H1 (cell line): ENCODE data around the gene TRIM7. TPM values are rescaled to one million over a fixed set of nuclear protein-coding genes. Genes with fewer than 3 reads are reported as not detected.

Experiments
- CTCF ChIA-PET: fragments of 300-600 bp; sonication (Branson Sonifier 250); formaldehyde crosslinking; loops from one replicate; lab custom pipeline; 2021; ENCODE audit not compliant: partially characterized antibody; lab: Charles Lee
- POLR2A ChIA-PET: fragments of 300-600 bp; sonication (Branson Sonifier 250); formaldehyde crosslinking; loops from one replicate; lab custom pipeline; 2021; ENCODE audit warnings: inconsistent platforms; ENCODE audit not compliant: partially characterized antibody; lab: Charles Lee
- DNase-seq, 2 experiments: peaks; one replicate each; pipeline versions ENCODE4 v3.0.0 to v3.0.0-alpha.2; 2010 to 2022; ENCODE audit warnings: low spot score in 2 of 2, low read depth in 1 of 2, mixed read lengths in 1 of 2
- FAIRE-seq: peaks from 2 replicates; lab custom pipeline; 2011; peaks lifted over from hg19 to GRCh38; lab: Jason Lieb, UNC
- H2AFZ ChIP-seq: 2 replicates; pipeline ENCODE4 v1.8.1; 2012; ENCODE audit warnings: low read length, inconsistent platforms
- H2AK5ac ChIP-seq: 2 replicates; pipeline ENCODE4 v1.6.1; 2013; ENCODE audit warnings: low read depth, low read length
- H2BK120ac ChIP-seq: replicated peaks from 2 replicates; pipeline ENCODE3; 2013; ENCODE audit warnings: low read depth, low read length, inconsistent platforms
- H2BK12ac ChIP-seq: 2 replicates; pipeline ENCODE4 v1.6.1; 2013; ENCODE audit warnings: low read depth, low read length
- H2BK15ac ChIP-seq: 2 replicates; pipeline ENCODE4 v1.6.1; 2013; ENCODE audit warnings: low read length
- H2BK20ac ChIP-seq: 2 replicates; pipeline ENCODE4 v1.6.1; 2013; ENCODE audit warnings: low read length
- H2BK5ac ChIP-seq: 2 replicates; pipeline ENCODE4 v1.6.1; 2013; ENCODE audit warnings: low read depth, low read length
- H3K14ac ChIP-seq: 2 replicates; pipeline ENCODE4 v1.6.1; 2013; ENCODE audit warnings: inconsistent platforms; ENCODE audit not compliant: insufficient read length
- H3K18ac ChIP-seq: 2 replicates; pipeline ENCODE4 v1.6.1; 2013; ENCODE audit warnings: low read length; ENCODE audit errors: extremely low read depth
- H3K23ac ChIP-seq: 2 replicates; pipeline ENCODE4 v1.6.1; 2013; ENCODE audit warnings: inconsistent platforms; ENCODE audit not compliant: insufficient read length
- H3K23me2 ChIP-seq: 2 replicates; pipeline ENCODE4 v1.6.1; 2013; ENCODE audit warnings: low read depth, low read length
- H3K27ac ChIP-seq: 2 replicates; pipeline ENCODE4 v1.6.1; 2011; ENCODE audit warnings: low read depth, low read length, inconsistent platforms
- H3K27me3 ChIP-seq, 4 experiments: replicated peaks in 1 of 4; 1 replicate in 1 of 4; 2 replicates in 3 of 4; pipeline versions ENCODE4 v1.6.1 to v1.8.1; 2011 to 2013; ENCODE audit warnings: low read length in 3 of 4, mild to moderate bottlenecking in 3 of 4, inconsistent platforms in 2 of 4, mixed read lengths in 2 of 4, moderate library complexity in 1 of 4; ENCODE audit not compliant: control insufficient read depth in 3 of 4, insufficient read depth in 3 of 4; ENCODE audit errors: extremely low read depth in 1 of 4
- H3K36me3 ChIP-seq, 4 experiments: 2 replicates each; pipeline versions ENCODE4 v1.6.1 to v1.8.1; 2011 to 2013; ENCODE audit warnings: mild to moderate bottlenecking in 4 of 4, low read length in 3 of 4, moderate library complexity in 2 of 4, control low read depth in 1 of 4, inconsistent platforms in 1 of 4; ENCODE audit not compliant: insufficient read depth in 4 of 4, control insufficient read depth in 2 of 4
- H3K4ac ChIP-seq: replicated peaks from 2 replicates; pipeline ENCODE3; 2013; ENCODE audit warnings: low read length, low read depth, mixed read lengths, inconsistent platforms; ENCODE audit not compliant: insufficient read length
- H3K4me1 ChIP-seq, 4 experiments: replicated peaks in 1 of 4; 1 replicate in 1 of 4; 2 replicates in 3 of 4; pipeline versions ENCODE4 v1.6.1 to v1.8.1; 2011 to 2013; ENCODE audit warnings: low read length in 3 of 4, inconsistent platforms in 2 of 4, mixed read lengths in 1 of 4; ENCODE audit not compliant: insufficient read depth in 4 of 4, control insufficient read depth in 3 of 4
- H3K4me2 ChIP-seq, 2 experiments: 2 replicates each; pipeline versions ENCODE4 v1.6.1 to v1.8.1; 2011 to 2013; ENCODE audit warnings: low read depth in 2 of 2, low read length in 2 of 2, control low read depth in 1 of 2, inconsistent platforms in 1 of 2, mild to moderate bottlenecking in 1 of 2; ENCODE audit not compliant: insufficient read depth in 1 of 2
- H3K4me3 ChIP-seq, 4 experiments: fragments of 200-600, 300-600 bp in 1 of 4; sonication (generic), shearing (Covaris generic), sonication (Bioruptor Twin) in 1 of 4; 2 replicates each; pipeline versions ENCODE4 v1.5.1 to v1.8.1; 2011 to 2016; ENCODE audit warnings: low read length in 4 of 4, low read depth in 3 of 4, control low read depth in 2 of 4, inconsistent platforms in 2 of 4, mild to moderate bottlenecking in 2 of 4, mixed read lengths in 1 of 4, moderate library complexity in 1 of 4; ENCODE audit not compliant: insufficient read depth in 2 of 4; ENCODE audit errors: extremely low read depth in 1 of 4
- H3K56ac ChIP-seq: replicated peaks from 2 replicates; pipeline ENCODE3; 2013; ENCODE audit warnings: low read depth, mild to moderate bottlenecking, mixed read lengths, low read length, inconsistent platforms; ENCODE audit not compliant: insufficient read length
- H3K79me1 ChIP-seq: 2 replicates; pipeline ENCODE4 v1.6.1; 2013; ENCODE audit warnings: low read depth, low read length, control low read depth
- H3K79me2 ChIP-seq, 2 experiments: 2 replicates each; pipeline versions ENCODE4 v1.6.1 to v1.8.1; 2012 to 2013; ENCODE audit warnings: low read length in 2 of 2, mild to moderate bottlenecking in 2 of 2, inconsistent platforms in 1 of 2; ENCODE audit not compliant: insufficient read depth in 2 of 2, control insufficient read depth in 1 of 2
- H3K9ac ChIP-seq, 4 experiments: replicated peaks in 1 of 4; 1 replicate in 1 of 4; 2 replicates in 3 of 4; pipeline versions ENCODE4 v1.6.1 to v1.8.1; 2011 to 2013; ENCODE audit warnings: low read depth in 3 of 4, low read length in 3 of 4, control low read depth in 2 of 4, mild to moderate bottlenecking in 2 of 4, moderate library complexity in 2 of 4, inconsistent platforms in 1 of 4; ENCODE audit errors: extremely low read depth in 1 of 4
- H3K9me3 ChIP-seq, 2 experiments: 2 replicates each; pipeline versions ENCODE4 v1.6.1 to v1.8.1; 2012 to 2013; ENCODE audit warnings: mild to moderate bottlenecking in 2 of 2, moderate library complexity in 2 of 2, control low read depth in 1 of 2, inconsistent platforms in 1 of 2, low read depth in 1 of 2, low read length in 1 of 2, mixed read lengths in 1 of 2; ENCODE audit not compliant: insufficient read depth in 2 of 2
- H4K20me1 ChIP-seq, 2 experiments: replicated peaks in 1 of 2; 2 replicates each; pipeline versions ENCODE3 to v1.8.1; 2011 to 2013; ENCODE audit warnings: inconsistent platforms in 2 of 2, low read length in 2 of 2, mild to moderate bottlenecking in 1 of 2; ENCODE audit not compliant: insufficient read depth in 2 of 2, control insufficient read depth in 1 of 2
- H4K5ac ChIP-seq: 2 replicates; pipeline ENCODE4 v1.6.1; 2013; ENCODE audit warnings: low read length, low read depth, mixed read lengths, inconsistent platforms; ENCODE audit not compliant: insufficient read length
- H4K8ac ChIP-seq: 2 replicates; pipeline ENCODE4 v1.8.0; 2013; ENCODE audit warnings: mild to moderate bottlenecking, moderate library complexity, low read length, inconsistent platforms; ENCODE audit not compliant: insufficient read depth; ENCODE audit errors: extremely low read depth
- H4K91ac ChIP-seq: replicated peaks from 2 replicates; pipeline ENCODE3; 2013; ENCODE audit warnings: low read length, mixed read lengths, inconsistent platforms; ENCODE audit not compliant: insufficient read length
- BACH1 ChIP-seq: IDR thresholded peaks from 2 replicates; pipeline ENCODE4 v1.6.1; 2012; ENCODE audit warnings: low read length, improper control_type of control experiment
- EGR1 ChIP-seq: IDR thresholded peaks from 2 replicates; pipeline ENCODE4 v1.6.1; 2011; ENCODE audit warnings: low read depth, low read length, borderline replicate concordance
- GABPA ChIP-seq: IDR thresholded peaks from 2 replicates; pipeline ENCODE4 v1.6.1; 2011; ENCODE audit warnings: mild to moderate bottlenecking, low read length, moderate library complexity, borderline replicate concordance; ENCODE audit not compliant: insufficient read depth
- MAFK ChIP-seq: IDR thresholded peaks from 2 replicates; pipeline ENCODE4 v1.6.1; 2012; ENCODE audit warnings: low read depth, mild to moderate bottlenecking, improper control_type of control experiment, low read length
- NRF1 ChIP-seq: IDR thresholded peaks from 2 replicates; pipeline ENCODE4 v1.6.1; 2011; ENCODE audit warnings: mild to moderate bottlenecking, low read depth, low read length, improper control_type of control experiment
- POU5F1 ChIP-seq: IDR thresholded peaks from 2 replicates; pipeline ENCODE4 v1.6.1; 2011; ENCODE audit warnings: low read depth, mild to moderate bottlenecking, low read length, moderate library complexity
- SIN3A ChIP-seq, 2 experiments: IDR thresholded peaks in 1 of 2; conservative IDR thresholded peaks in 1 of 2; 2 replicates each; pipeline ENCODE4 v1.6.1; 2011 to 2012; ENCODE audit warnings: low read length in 2 of 2, improper control_type of control experiment in 1 of 2, low read depth in 1 of 2, mild to moderate bottlenecking in 1 of 2
- SIX5 ChIP-seq: IDR thresholded peaks from 2 replicates; pipeline ENCODE4 v1.6.1; 2011; ENCODE audit warnings: mild to moderate bottlenecking, low read depth, low read length
- SP2 ChIP-seq: IDR thresholded peaks from 2 replicates; pipeline ENCODE4 v1.6.1; 2012; ENCODE audit warnings: mild to moderate bottlenecking, low read length, inconsistent platforms
- SRF ChIP-seq: IDR thresholded peaks from 2 replicates; pipeline ENCODE4 v1.6.1; 2011; ENCODE audit warnings: mild to moderate bottlenecking, low read depth, low read length, moderate library complexity
- ZNF274 ChIP-seq: IDR thresholded peaks from 2 replicates; pipeline ENCODE4 v1.7.0; 2012; ENCODE audit warnings: low read length, borderline replicate concordance; ENCODE audit errors: extremely low read depth
- WGBS, 2 experiments: shearing (Covaris generic) in 1 of 2; methylation state at CpG; one replicate each; pipeline versions ENCODE4 v1.1.6 to v1.1.7; 2013 to 2015; ENCODE audit warnings: low lambda C conversion rate in 2 of 2, mixed read lengths in 2 of 2, inconsistent platforms in 1 of 2, low coverage in 1 of 2, missing lambda C conversion rate in 1 of 2; ENCODE audit not compliant: insufficient replicate concordance in 2 of 2, insufficient coverage in 1 of 2, insufficient read length in 1 of 2; ENCODE audit errors: extremely low coverage in 1 of 2, missing lambda C conversion rate in 1 of 2; 5-methylcytosine and 5-hydroxymethylcytosine counted together
- polyA plus RNA-seq, 7 experiments: library from polyadenylated mRNA; depleted of rRNA in 3 of 7; stranded (reverse) in 5 of 7; unstranded in 2 of 7; fragments of >200 nt in 5 of 7; fragments of 200-250 nt in 2 of 7; gene quantifications; 1 replicate in 5 of 7; 2 replicates in 1 of 7; 4 replicates in 1 of 7; pipeline versions ENCODE4 v1.2.1 to v1.2.3, GENCODE V29; 2011 to 2013; ENCODE audit warnings: missing spikeins in 2 of 7, mixed read lengths in 2 of 7
- total RNA-seq: library from RNA; stranded (reverse); fragmentation: NEBNext Ultra II Directional; extraction: Animal tissue kit (Norgen Biotek cat#: 25700); gene quantifications from 2 replicates; pipeline ENCODE4 v1.2.1, GENCODE V29; 2021
- TF ChIP-seq, protein P1 (sequence below), 3 experiments: IDR thresholded peaks; 1 replicate in 2 of 3; 2 replicates in 1 of 3; pipeline versions ENCODE4 v1.5.1 to v1.6.1; 2011; ENCODE audit warnings: low read length in 3 of 3, mild to moderate bottlenecking in 3 of 3, inconsistent platforms in 2 of 3, low read depth in 1 of 3, moderate library complexity in 1 of 3; ENCODE audit not compliant: insufficient read depth in 1 of 3; ENCODE audit errors: control extremely low read depth in 1 of 3

The TRIM7 gene
- total and polyA plus RNA-seq, 2 of the 8 experiments (the other 6 are each of a cell fraction or from before 2014, with no cell fraction given), result 0.36 to 0.47 TPM

DNA sequence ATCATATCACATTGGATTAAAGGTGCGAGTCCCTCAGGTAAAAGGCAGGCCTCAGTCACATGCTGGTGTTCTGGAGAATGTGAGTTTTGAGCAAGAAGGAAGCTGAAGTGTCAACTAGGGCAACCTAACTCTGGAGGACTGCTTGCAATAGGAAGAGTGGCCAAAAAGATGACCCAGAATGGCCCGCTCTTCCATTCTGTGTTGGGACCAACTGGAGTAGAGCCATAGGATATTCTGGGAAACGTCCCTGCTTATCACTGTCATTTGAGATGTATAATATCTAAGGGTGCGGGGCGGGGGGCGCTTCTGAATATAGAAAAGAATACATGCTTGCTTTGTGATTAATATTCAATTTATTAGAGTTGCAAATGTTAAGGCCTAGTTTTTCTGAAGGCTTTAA is 7.1 kb upstream of the TRIM7 start:
- DNase-seq (no peak), FAIRE-seq (no peak)
- Histone ChIP-seq H3K4me1 (0 out of 7 replicates have a peak, but pooled peaks cover 0 to 2% (median 0%) of the 10 kb centered on the region in 4 experiments), H3K36me3 (no peaks in the 10 kb centered on the region), H2BK120ac (no peak overlapping the region), H2AK5ac (no peak overlapping the region), H3K23ac (no peak overlapping the region), H3K56ac (no peak overlapping the region), H3K9ac (no peak overlapping the region), H3K14ac (no peak overlapping the region), H3K79me1 (no peaks in the 10 kb centered on the region), H3K4me3 (no peak overlapping the region), H2BK5ac (no peak overlapping the region), H2BK12ac (no peak overlapping the region), H3K23me2 (peaks cover under 1% of the 10 kb centered on the region; the same call in 1 of the 2 replicates), H2BK15ac (no peak overlapping the region), H3K4ac (no peak overlapping the region), H3K27me3 (peaks cover 0 to 5% (median 1%) of the 10 kb centered on the region in 4 experiments; a peak in 2 of 7 replicates), H3K4me2 (no peak overlapping the region), H3K9me3 (no peaks in the 10 kb centered on the region), H3K18ac (no peak overlapping the region), H2BK20ac (no peak overlapping the region), H4K91ac (no peak overlapping the region), H2AFZ (no peak overlapping the region), H4K5ac (no peak overlapping the region), H4K20me1 (no peaks in the 10 kb centered on the region), H3K27ac (no peak overlapping the region), H3K79me2 (no peaks in the 10 kb centered on the region), H4K8ac (no peak overlapping the region)
- POLR2A ChIA-PET, result interaction anchor here (1.0 to 1.6 kb wide), 4 partner anchors 10 to 49 kb away, joined by 3 to 7 read pairs (median 4); partner anchors contain the start of genes RACK1 and TRIM52
- CTCF ChIA-PET, result interaction anchor here (0.6 to 14.5 kb wide), 4 partner anchors 8 to 1632 kb away, joined by 3 to 197 read pairs (median 4); no protein-coding TSS in a partner anchor
- WGBS, 2 experiments, result 93% methylated on average over 6 of the region's 6 CpGs; no CpG with 5 or more reads in 1 of the 2 experiments
- TF ChIP-seq POU5F1 (no peak), NRF1 (no peak), MAFK (no peak), EGR1 (no peak), SIN3A (conservative IDR thresholded peaks at IDR 0.05 in 1 of 2, IDR thresholded peaks at IDR 0.05 in 1 of 2; ENCODE audit: low read depth in 1 of 2, low read length in 2 of 2) (no peak), GABPA (no peak), BACH1 (no peak), SP2 (no peak), SRF (no peak), SIX5 (no peak), ZNF274 (no peak)
- TF ChIP-seq, protein P1, sequence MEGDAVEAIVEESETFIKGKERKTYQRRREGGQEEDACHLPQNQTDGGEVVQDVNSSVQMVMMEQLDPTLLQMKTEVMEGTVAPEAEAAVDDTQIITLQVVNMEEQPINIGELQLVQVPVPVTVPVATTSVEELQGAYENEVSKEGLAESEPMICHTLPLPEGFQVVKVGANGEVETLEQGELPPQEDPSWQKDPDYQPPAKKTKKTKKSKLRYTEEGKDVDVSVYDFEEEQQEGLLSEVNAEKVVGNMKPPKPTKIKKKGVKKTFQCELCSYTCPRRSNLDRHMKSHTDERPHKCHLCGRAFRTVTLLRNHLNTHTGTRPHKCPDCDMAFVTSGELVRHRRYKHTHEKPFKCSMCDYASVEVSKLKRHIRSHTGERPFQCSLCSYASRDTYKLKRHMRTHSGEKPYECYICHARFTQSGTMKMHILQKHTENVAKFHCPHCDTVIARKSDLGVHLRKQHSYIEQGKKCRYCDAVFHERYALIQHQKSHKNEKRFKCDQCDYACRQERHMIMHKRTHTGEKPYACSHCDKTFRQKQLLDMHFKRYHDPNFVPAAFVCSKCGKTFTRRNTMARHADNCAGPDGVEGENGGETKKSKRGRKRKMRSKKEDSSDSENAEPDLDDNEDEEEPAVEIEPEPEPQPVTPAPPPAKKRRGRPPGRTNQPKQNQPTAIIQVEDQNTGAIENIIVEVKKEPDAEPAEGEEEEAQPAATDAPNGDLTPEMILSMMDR (IDR thresholded peaks at IDR 0.05; ENCODE audit: control extremely low read depth in 1 of 3, insufficient read depth in 1 of 3, low read depth in 1 of 3, low read length in 3 of 3), result no peak
